ENCODE data around the gene FAM217B.

FAM217B gene

DNA sequence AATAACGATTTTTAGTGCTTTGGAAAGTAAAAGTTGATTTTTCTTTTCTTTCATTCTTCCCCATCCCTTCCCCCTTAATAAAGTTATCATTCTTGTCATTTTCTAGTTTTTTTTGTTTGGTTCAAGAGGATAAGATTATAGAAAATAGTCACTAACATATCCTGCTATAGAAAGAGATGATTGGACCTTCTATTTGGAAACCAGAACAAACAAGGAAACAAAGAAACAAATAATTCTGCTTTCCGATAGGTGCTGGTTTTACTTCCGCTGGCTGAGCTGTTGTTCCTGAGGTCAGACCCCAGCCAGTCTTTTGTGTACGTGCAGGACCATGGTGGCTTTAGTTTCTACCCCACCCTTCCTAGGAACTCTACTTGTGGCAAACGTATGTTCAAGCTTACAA lies 17.9 kb downstream of the FAM217B start, which contains the start of gene CDH26:
Gene CDH26 (plus strand): TSS at position 301 of the 400 bp plus-strand sequence. CDS start 304 bp downstream, outside the sequence.
- FAIRE-seq (no peak), DNase-seq (ENCODE audit: insufficient read length) (no peak)

DNA sequence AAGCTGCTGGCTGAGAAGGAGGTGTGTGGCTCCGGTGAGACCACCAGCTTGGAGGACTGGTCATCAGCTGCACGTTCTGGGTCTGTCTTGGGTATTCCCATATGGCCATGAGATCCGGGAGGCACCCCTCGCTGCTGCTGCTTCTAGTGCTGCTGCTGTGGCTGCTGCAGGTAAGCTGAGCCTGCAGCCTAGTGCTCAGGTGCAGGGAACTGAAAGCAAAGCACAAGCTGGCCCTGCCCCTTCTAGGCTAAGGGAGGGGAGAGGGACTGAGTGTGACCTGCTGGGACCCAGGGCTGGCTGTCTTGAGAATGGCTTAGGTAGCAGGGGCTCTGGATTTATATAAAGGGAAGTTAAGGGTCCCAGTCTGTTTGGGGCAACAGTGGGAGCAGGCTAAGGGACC lies 18.4 kb downstream of the FAM217B start:
- no peak for TF ChIP-seq TAF1 (IDR thresholded peaks at IDR 0.05; ENCODE audit: borderline replicate concordance, low read depth, low read length)
- TF ChIP-seq POLR2AphosphoS5 (IDR thresholded peaks at IDR 0.05; ENCODE audit: low read depth, low read length), result no peak
- no peak for TF ChIP-seq POLR2A (IDR thresholded peaks at IDR 0.05; ENCODE audit: low read depth, low read length)
- FAIRE-seq (no peak), DNase-seq (ENCODE audit: insufficient read length) (no peak)

More for the DNA sequence above, 17.9 kb downstream of the FAM217B start, which contains the start of gene CDH26:
- TF ChIP-seq TAF1 (IDR thresholded peaks at IDR 0.05; ENCODE audit: borderline replicate concordance, low read depth, low read length) (no peak), POLR2A (IDR thresholded peaks at IDR 0.05; ENCODE audit: low read depth, low read length) (no peak), POLR2AphosphoS5 (IDR thresholded peaks at IDR 0.05; ENCODE audit: low read depth, low read length) (no peak)

DNA sequence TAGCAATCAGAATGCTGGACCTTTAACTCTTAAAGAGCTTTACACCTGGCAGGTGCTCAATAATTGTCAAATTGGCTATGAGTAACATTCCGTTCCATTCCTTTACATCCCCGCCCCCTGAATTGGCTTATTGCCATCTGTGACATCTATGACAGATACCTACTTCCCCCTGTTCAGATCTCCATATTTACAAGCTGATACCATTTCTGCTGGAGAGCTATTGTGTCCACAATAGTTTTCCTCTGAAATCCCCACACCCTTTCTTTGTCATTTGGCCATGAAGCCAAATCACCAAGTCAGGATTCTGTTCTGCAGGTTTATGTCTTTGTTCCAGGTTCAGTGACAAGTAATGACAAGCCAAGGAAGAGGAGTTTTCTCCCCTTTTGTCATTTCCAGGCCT lies 21.2 kb downstream of the FAM217B start:
- no peak for DNase-seq (ENCODE audit: insufficient read length)
- FAIRE-seq, result no peak
- no peak for TF ChIP-seq TAF1 (IDR thresholded peaks at IDR 0.05; ENCODE audit: borderline replicate concordance, low read depth, low read length)
- no peak for TF ChIP-seq POLR2A (IDR thresholded peaks at IDR 0.05; ENCODE audit: low read depth, low read length)
- no peak for TF ChIP-seq POLR2AphosphoS5 (IDR thresholded peaks at IDR 0.05; ENCODE audit: low read depth, low read length)

DNA sequence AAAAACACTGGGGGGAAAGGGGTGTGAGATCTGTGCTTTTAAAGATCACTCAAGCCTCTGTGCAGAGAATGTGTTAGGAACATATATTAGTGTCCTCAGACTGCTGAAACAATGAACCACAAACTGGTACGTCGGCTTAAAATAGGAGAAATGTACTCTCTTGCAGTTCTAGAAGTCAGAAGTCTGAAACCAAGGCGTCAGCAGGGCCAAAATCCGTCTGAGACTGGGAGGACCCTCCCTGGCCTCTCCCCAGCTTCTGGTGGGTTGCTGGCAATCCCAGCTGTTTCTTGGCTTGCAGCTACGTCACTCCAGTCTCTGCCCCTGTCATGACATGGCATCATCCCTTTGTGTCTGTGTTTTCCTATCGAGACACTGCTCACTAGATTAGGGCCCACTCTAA lies 22.0 kb downstream of the FAM217B start:
- FAIRE-seq, result no peak
- TF ChIP-seq POLR2AphosphoS5 (IDR thresholded peaks at IDR 0.05; ENCODE audit: low read depth, low read length), result no peak
- no peak for TF ChIP-seq TAF1 (IDR thresholded peaks at IDR 0.05; ENCODE audit: borderline replicate concordance, low read depth, low read length)
- TF ChIP-seq POLR2A (IDR thresholded peaks at IDR 0.05; ENCODE audit: low read depth, low read length), result no peak
- no peak for DNase-seq (ENCODE audit: insufficient read length)

DNA sequence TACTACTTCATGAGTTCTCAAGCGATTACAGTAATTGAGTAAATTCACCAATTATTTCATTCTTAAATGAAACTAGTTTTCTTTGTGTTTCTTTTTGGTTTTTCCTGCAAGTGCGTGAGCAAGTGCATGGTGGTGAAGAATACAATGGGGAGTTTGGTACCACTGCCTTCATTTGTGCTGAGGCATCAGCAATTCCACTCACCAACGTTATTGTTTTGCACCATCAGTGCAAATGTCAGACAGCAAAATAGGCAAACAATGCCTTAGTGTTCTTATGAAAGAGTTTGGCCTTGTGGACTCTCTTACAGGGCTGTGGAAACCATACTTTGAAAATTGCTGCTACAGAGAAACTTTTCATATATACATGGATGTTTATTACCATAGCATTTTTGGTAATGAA lies 26.2 kb downstream of the FAM217B start:
- TF ChIP-seq POLR2AphosphoS5 (IDR thresholded peaks at IDR 0.05; ENCODE audit: low read depth, low read length), result no peak
- no peak for TF ChIP-seq POLR2A (IDR thresholded peaks at IDR 0.05; ENCODE audit: low read depth, low read length)
- no peak for TF ChIP-seq TAF1 (IDR thresholded peaks at IDR 0.05; ENCODE audit: borderline replicate concordance, low read depth, low read length)
- FAIRE-seq (no peak), DNase-seq (ENCODE audit: insufficient read length) (no peak)

DNA sequence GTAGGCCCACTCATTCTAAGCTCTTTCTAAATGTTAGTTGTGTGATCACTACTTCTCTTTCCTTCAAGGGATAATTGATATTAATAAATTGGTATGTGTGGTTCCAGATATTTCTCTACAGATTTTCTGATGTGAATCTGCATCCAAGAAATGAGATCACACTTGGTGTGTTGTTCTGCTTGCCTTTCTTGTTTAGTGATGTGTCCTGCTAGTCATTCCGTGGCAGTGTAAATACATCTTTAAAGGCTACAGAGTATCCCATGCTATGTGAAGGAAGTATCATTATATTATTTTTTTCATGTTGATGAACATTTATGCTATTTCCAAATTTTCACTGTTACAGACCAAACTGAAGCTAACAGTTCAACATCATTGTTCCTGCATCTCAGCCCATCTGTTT lies 31.2 kb downstream of the FAM217B start:
- DNase-seq (ENCODE audit: insufficient read length), result no peak
- TF ChIP-seq POLR2A (IDR thresholded peaks at IDR 0.05; ENCODE audit: low read depth, low read length) (no peak), TAF1 (IDR thresholded peaks at IDR 0.05; ENCODE audit: borderline replicate concordance, low read depth, low read length) (no peak), POLR2AphosphoS5 (IDR thresholded peaks at IDR 0.05; ENCODE audit: low read depth, low read length) (no peak)
- no peak for FAIRE-seq

DNA sequence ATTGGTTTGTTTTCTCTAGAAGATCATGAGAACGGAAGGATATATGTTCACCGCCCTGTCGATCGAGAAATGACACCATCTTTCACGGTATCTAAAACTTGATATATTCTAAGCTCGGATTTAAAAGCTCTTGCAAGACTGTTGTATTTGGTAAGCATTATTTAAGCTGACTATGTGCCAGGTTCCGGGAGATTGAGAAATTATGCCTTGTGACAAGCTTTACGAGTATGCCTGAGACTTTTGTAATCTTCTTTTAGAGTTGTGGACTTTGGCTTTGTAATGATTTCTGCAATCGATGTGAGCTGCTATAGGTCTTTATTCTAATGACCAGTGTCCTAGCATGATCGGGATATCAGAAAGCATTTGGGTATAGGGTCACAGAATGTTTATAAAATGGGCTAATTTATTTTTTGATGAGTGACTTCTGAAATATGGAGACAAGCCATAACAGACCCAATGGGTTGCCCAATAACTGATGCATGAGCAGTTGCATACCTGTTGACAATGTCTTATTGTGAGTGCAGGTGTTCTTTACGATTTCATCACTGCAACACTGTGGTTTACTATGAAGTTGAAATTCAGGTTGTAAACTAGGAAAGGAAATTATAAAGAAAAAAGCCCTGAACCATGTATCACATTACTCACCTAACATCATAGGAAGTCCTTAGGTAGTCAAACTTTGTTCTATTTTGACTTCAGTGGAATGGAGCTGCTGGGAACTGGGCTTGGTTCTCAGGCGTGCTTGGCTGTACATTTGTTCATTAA lies 32.0 kb downstream of the FAM217B start:
- FAIRE-seq (no peak), DNase-seq (ENCODE audit: insufficient read length) (no peak)
- TF ChIP-seq TAF1 (IDR thresholded peaks at IDR 0.05; ENCODE audit: borderline replicate concordance, low read depth, low read length) (no peak), POLR2AphosphoS5 (IDR thresholded peaks at IDR 0.05; ENCODE audit: low read depth, low read length) (no peak), POLR2A (IDR thresholded peaks at IDR 0.05; ENCODE audit: low read depth, low read length) (no peak)

DNA sequence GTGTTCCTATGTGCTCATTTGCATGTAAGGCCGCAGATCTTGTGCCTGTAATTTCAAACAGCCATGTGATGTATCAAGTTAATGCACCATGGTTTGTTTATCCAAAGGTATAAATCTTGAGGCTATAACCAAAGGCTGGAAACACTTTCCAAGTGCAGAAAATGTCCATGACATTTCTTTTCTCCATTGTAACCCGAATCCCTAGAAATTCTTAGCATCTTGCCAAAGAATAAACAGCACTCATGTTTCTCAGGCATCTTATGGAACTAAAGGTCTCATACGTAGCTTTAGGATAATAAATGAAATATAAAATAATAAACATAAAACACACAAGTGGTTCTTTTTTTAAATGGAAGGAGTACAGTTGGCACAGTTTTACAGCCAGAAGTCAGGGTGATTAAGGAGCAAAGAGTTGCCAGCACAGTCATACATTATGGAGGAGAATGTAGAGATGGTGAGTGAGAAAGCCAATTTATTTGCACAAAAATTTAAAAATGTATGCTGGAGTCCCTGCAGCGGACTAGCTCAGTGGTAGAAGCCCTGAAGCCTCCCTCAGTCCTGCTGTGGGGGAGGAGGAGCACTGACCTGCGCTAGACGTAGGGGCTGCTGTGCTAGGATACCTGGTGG lies 36.1 kb downstream of the FAM217B start:
- no peak for FAIRE-seq
- no peak for DNase-seq (ENCODE audit: insufficient read length)
- no peak for TF ChIP-seq POLR2AphosphoS5 (IDR thresholded peaks at IDR 0.05; ENCODE audit: low read depth, low read length)
- no peak for TF ChIP-seq TAF1 (IDR thresholded peaks at IDR 0.05; ENCODE audit: borderline replicate concordance, low read depth, low read length)
- no peak for TF ChIP-seq POLR2A (IDR thresholded peaks at IDR 0.05; ENCODE audit: low read depth, low read length)

DNA sequence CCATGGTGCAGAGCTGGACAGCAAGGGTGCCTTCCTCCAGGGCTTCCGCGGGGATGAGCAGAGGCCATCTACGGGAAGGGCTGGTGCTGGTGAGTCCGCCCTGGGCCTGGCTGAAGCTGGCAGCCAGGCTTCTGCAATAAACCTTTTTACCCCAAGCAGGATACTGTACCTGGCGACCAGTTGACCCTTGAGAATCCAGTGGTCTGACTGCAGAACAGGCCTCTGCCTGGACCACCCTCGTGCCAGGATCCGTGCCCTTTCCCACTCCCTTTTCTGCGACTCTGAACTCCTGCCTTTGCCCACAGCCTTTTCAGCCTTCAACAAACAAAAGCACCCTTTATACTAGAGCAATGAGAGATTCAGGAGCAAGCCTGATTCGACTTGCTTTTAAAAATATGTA lies 36.9 kb downstream of the FAM217B start:
- TF ChIP-seq POLR2A (IDR thresholded peaks at IDR 0.05; ENCODE audit: low read depth, low read length) (no peak), POLR2AphosphoS5 (IDR thresholded peaks at IDR 0.05; ENCODE audit: low read depth, low read length) (no peak)
- FAIRE-seq, result no peak
- no peak for DNase-seq (ENCODE audit: insufficient read length)

DNA sequence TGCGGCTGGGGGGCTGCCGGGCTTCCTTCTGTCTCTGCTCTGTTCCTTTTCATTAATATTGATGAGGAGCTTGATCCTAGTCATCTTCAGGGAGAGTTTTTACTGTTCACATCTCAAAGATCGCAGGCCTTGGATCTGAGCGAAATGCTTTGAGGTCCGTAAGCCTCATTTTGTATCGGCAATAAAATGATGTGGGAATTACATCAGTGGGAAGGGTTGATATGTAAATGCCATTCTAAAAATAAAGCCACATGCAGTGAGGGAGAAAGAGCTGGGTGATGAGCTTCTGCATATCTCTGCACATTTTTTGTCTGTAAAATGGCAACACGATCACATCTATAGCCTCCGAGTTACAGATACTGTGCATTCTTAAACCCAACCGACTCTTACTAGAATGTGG lies 42.9 kb downstream of the FAM217B start:
- FAIRE-seq (no peak), DNase-seq (ENCODE audit: insufficient read length) (no peak)
- TF ChIP-seq POLR2AphosphoS5 (IDR thresholded peaks at IDR 0.05; ENCODE audit: low read depth, low read length) (no peak), POLR2A (IDR thresholded peaks at IDR 0.05; ENCODE audit: low read depth, low read length) (no peak), TAF1 (IDR thresholded peaks at IDR 0.05; ENCODE audit: borderline replicate concordance, low read depth, low read length) (no peak)

DNA sequence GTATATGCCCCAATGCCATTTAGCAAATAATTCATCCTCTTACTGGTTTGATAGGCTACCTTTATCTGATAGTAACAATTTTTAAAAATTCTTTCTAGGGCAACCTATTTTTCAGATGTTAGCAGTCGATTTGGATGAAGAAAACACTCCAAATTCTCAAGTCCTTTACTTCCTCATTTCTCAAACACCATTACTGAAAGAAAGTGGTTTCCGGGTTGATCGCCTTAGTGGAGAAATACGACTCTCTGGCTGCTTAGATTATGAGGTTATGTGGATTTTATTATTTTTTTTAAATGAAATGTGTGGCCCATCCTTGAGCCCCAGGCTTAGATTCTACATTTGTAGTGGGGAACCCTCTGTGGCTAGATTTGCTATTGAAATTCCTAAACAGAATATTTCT lies 44.4 kb downstream of the FAM217B start:
- no peak for DNase-seq (ENCODE audit: insufficient read length)
- TF ChIP-seq POLR2A (IDR thresholded peaks at IDR 0.05; ENCODE audit: low read depth, low read length) (no peak), POLR2AphosphoS5 (IDR thresholded peaks at IDR 0.05; ENCODE audit: low read depth, low read length) (no peak), TAF1 (IDR thresholded peaks at IDR 0.05; ENCODE audit: borderline replicate concordance, low read depth, low read length) (no peak)
- FAIRE-seq, result no peak

DNA sequence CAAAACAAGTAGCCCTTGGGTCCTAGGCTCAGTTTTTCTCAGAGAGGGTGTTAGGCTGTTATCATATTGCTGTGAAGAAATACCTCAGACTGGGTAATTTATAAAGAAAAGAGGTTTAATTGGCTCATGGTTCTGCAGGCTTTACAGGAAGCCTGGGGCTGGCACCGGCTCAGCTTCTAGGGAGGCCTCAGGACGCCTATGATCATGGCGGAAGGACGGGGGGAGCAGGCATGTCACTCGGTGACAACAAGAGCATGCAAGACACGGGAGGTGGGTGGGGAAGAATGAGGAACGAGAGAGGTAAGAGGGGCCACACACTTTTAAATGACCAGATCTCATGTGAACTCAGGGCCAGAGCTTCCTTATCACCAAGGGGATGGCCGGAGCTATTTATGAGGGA lies 45.0 kb downstream of the FAM217B start:
- no peak for DNase-seq (ENCODE audit: insufficient read length)
- TF ChIP-seq POLR2A (IDR thresholded peaks at IDR 0.05; ENCODE audit: low read depth, low read length) (no peak), TAF1 (IDR thresholded peaks at IDR 0.05; ENCODE audit: borderline replicate concordance, low read depth, low read length) (no peak), POLR2AphosphoS5 (IDR thresholded peaks at IDR 0.05; ENCODE audit: low read depth, low read length) (no peak)
- no peak for FAIRE-seq

Data from GM12892 (cell line).